Measurements from ENCODE around the gene PRR29. TPM values are rescaled to one million over a fixed set of nuclear protein-coding genes. Genes with fewer than 3 reads are reported as not detected.

The PRR29 gene
- total and polyA plus RNA-seq, 2 donors (not counting 1 experiment from before 2014, with no cell fraction given) = 0.03 TPM; not detected in 1

DNA sequence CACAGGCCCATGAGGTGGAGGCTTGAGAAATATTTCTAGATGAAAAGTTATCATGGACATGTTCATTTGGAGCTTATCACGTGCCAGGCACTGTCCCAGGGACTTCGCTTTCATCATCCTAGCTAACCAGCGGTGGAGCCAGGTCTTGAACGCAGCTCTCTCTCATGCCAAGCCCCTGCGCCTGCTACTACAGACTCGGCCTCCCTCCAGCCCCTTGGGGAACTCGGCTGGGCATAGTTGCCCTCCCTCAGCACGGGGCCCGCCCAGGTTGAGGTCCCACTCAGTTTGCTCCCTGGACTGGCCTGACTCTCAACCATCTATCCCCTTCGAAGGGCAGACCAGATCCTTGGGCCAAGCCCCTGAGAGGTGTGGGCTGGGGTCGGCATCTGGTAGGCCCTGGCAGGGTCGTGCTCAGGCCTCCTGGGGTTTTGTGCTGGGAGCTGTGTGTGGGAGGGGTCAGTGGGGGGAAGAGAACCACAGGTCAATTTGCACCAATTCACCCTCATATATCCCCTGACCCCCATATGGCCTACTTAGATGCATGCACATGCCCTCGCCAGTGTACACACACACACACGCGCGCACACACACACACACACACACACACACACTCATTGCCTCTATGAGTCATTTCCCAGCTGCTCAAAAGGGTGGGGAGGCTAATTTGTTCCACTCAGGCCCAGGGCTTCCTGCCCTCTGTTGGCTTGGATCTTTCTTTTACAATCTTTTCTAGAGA is 13.3 kb upstream of the PRR29 start:
- no peaks in the 10 kb centered on the region for H3K27me3 ChIP-seq (replicated peaks in 1 of 4; ENCODE audit: control extremely low read depth in 1 of 4, control insufficient read depth in 3 of 4, insufficient read depth in 4 of 4, low read length in 3 of 4)
- intact Hi-C loops (cut with micrococcal nuclease) = no loop called here
- Mint-ChIP-seq H3K27ac (no peak overlapping the region), H3K27me3 (no peaks in the 10 kb centered on the region), H3K4me3 (no peak overlapping the region), H3K4me1 (peaks cover 19% of the 10 kb centered on the region), H3K9me3 (ENCODE audit: insufficient read depth) (peaks cover 7% of the 10 kb centered on the region)
- TF ChIP-seq EZH2 (IDR thresholded peaks at IDR 0.05; ENCODE audit: borderline replicate concordance, insufficient read depth, low read depth, low read length, poor library complexity, severe bottlenecking) = no peak
- TF ChIP-seq, protein P1, sequence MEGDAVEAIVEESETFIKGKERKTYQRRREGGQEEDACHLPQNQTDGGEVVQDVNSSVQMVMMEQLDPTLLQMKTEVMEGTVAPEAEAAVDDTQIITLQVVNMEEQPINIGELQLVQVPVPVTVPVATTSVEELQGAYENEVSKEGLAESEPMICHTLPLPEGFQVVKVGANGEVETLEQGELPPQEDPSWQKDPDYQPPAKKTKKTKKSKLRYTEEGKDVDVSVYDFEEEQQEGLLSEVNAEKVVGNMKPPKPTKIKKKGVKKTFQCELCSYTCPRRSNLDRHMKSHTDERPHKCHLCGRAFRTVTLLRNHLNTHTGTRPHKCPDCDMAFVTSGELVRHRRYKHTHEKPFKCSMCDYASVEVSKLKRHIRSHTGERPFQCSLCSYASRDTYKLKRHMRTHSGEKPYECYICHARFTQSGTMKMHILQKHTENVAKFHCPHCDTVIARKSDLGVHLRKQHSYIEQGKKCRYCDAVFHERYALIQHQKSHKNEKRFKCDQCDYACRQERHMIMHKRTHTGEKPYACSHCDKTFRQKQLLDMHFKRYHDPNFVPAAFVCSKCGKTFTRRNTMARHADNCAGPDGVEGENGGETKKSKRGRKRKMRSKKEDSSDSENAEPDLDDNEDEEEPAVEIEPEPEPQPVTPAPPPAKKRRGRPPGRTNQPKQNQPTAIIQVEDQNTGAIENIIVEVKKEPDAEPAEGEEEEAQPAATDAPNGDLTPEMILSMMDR (IDR thresholded peaks at IDR 0.05) = no peak
- H3K36me3 ChIP-seq (replicated peaks in 1 of 2; ENCODE audit: control extremely low read depth in 1 of 2, control insufficient read depth in 1 of 2, extremely low read depth in 1 of 2, insufficient read depth in 2 of 2, low read length in 1 of 2) = no peaks in the 10 kb centered on the region
- no peak overlapping the region for H3K27ac ChIP-seq (ENCODE audit: low read length in 2 of 2)
- H3K4me2 ChIP-seq (replicated peaks; ENCODE audit: low read depth, low read length, poor library complexity, severe bottlenecking) = no peak overlapping the region
- peaks cover 8 to 17% of the 10 kb centered on the region in 2 donors for H3K4me1 ChIP-seq (ENCODE audit: control insufficient read depth in 2 of 2, insufficient read depth in 2 of 2, low read length in 2 of 2)
- H3K9ac ChIP-seq (ENCODE audit: low read length) = no peak overlapping the region
- peaks cover 0 to 21% (median 5%) of the 10 kb centered on the region in 3 donors for H3K9me3 ChIP-seq (ENCODE audit: control extremely low read depth in 1 of 3, control insufficient read depth in 2 of 3, insufficient read depth in 1 of 3, low read length in 2 of 3)
- H4K20me1 ChIP-seq (ENCODE audit: control insufficient read depth, insufficient read depth, low read length, poor library complexity, severe bottlenecking) = no peaks in the 10 kb centered on the region
- ChIA-PET CTCF (interaction anchor here (0.7 to 5.1 kb wide), 15 partner anchors 9 to 223 kb away, joined by 3 to 21 read pairs (median 5); partner anchors contain the start of genes CSHL1 and ICAM2), POLR2A (interaction anchor here (0.5 to 0.6 kb wide), 3 partner anchors 36 to 66 kb away, joined by 4 read pairs; partner anchors contain the start of gene ICAM2)
- ATAC-seq (ENCODE audit: low read depth) (peak; percentile 80), DNase-seq (no peak)
- no peak overlapping the region for H3K4me3 ChIP-seq (ENCODE audit: control extremely low read depth in 1 of 5, extremely low read depth in 1 of 5, insufficient read depth in 1 of 5, low read depth in 2 of 5, low read length in 4 of 5)
- WGBS (ENCODE audit: insufficient coverage) = 90% methylated on average over 10 of the region's 16 CpGs
- H2AFZ ChIP-seq (ENCODE audit: insufficient read depth, low read depth, low read length, poor library complexity, severe bottlenecking) = no peak overlapping the region
- no peaks in the 10 kb centered on the region for H3K79me2 ChIP-seq (ENCODE audit: control insufficient read depth, insufficient read depth, low read length)
